Stomach (tissue), 9 donors: Measurements from ENCODE around the gene STIP1. TPM values are rescaled to one million over a fixed set of nuclear protein-coding genes. Genes with fewer than 3 reads are reported as not detected.
"Not testable (repeated sequence)": the region's sequence is repeated elsewhere in the genome, so short reads cannot be mapped to it uniquely, and the experiment has no call there.

ENCODE experiments used
- DNase-seq, 2 donors: peaks; one replicate each; pipeline versions ENCODE4 v3.0.0 to v3.0.0-alpha.2; 2013 to 2019
- H3K27ac ChIP-seq, 5 donors: fragments of 200-600 bp in 4 of 5; sonication (generic) in 4 of 5; one replicate each; pipeline ENCODE4 v1.5.1; 2013 to 2019; ENCODE audit warnings: mild to moderate bottlenecking in 1 of 5, moderate library complexity in 1 of 5
- H3K27me3 ChIP-seq, 3 donors: fragments of 200-600 bp; sonication (generic); one replicate each; pipeline ENCODE4 v1.5.1; 2017 to 2019; ENCODE audit warnings: mixed run types in 1 of 3
- H3K36me3 ChIP-seq, 4 donors: fragments of 200-600 bp; sonication (generic); 1 replicate in 3 of 4; 2 replicates in 1 of 4; pipeline ENCODE4 v1.5.1; 2016 to 2019
- H3K4me1 ChIP-seq, 4 donors: fragments of 200-600 bp; sonication (generic); one replicate each; pipeline ENCODE4 v1.5.1; 2016 to 2019
- H3K4me3 ChIP-seq, 4 donors: fragments of 200-600 bp; sonication (generic) in 3 of 4; one replicate each; pipeline ENCODE4 v1.5.1; 2016 to 2019; ENCODE audit warnings: mild to moderate bottlenecking in 1 of 4
- H3K9me3 ChIP-seq, 4 donors: fragments of 200-600 bp; sonication (generic); one replicate each; pipeline ENCODE4 v1.5.1; 2016 to 2019
- EP300 ChIP-seq: sonication (generic); formaldehyde crosslinking; IDR thresholded peaks from one replicate; pipeline ENCODE4 v1.6.1; 2017; ENCODE audit warnings: antibody characterized with exemption
- POLR2A ChIP-seq, 4 donors: fragments of 450-650 bp; IDR thresholded peaks; one replicate each; pipeline ENCODE4 v1.6.1; 2016; ENCODE audit warnings: antibody characterized with exemption in 4 of 4, control low read depth in 2 of 4, mild to moderate bottlenecking in 1 of 4, moderate library complexity in 1 of 4
- POLR2AphosphoS5 ChIP-seq, 3 donors: sonication (generic); formaldehyde crosslinking; IDR thresholded peaks; one replicate each; pipeline ENCODE4 v1.6.1; 2016; ENCODE audit warnings: antibody characterized with exemption in 3 of 3
- WGBS, 5 donors: extraction: QIAGEN DNeasy Blood & Tissue Kit in 3 of 5; methylation state at CpG; one replicate each; pipeline versions ENCODE4 v1.1.5 to v1.1.7; 2013 to 2018; 5-methylcytosine and 5-hydroxymethylcytosine counted together
- intact Hi-C: fragments of 100-400 bp; cut with DNase I; formaldehyde crosslinking; loops from one replicate; pipeline ENCODE4 v1.15.1; 2023; ENCODE audit warnings: low total_unique reads
- polyA plus RNA-seq, 3 donors: library from polyadenylated mRNA; stranded (reverse); fragments of 200-250 nt; gene quantifications; one replicate each; pipeline ENCODE4 v1.2.3, GENCODE V29; 2013
- total RNA-seq, 5 donors: library from RNA; depleted of rRNA; stranded (reverse); fragments of >200 nt; gene quantifications; one replicate each; pipeline versions ENCODE4 v1.1.0 to v1.2.3, GENCODE V29; 2014 to 2016
- TF ChIP-seq, protein P1 (sequence below), 7 experiments: fragments of 450-650 bp in 4 of 7; fragments of 200-600 bp in 3 of 7; sonication (generic) in 3 of 7; IDR thresholded peaks; one replicate each; pipeline ENCODE4 v1.5.1; 2016 to 2019; ENCODE audit warnings: antibody characterized with exemption in 7 of 7, control low read depth in 2 of 7, mild to moderate bottlenecking in 1 of 7
- donor health status: healthy with polysubstance abuse.
- donor health status: Bipolar disorder and iron deficiency.
- donor health status: healthy.

STIP1 gene
- total and polyA plus RNA-seq, 8 donors: 27.4 to 259 (median 54.7) TPM

DNA sequence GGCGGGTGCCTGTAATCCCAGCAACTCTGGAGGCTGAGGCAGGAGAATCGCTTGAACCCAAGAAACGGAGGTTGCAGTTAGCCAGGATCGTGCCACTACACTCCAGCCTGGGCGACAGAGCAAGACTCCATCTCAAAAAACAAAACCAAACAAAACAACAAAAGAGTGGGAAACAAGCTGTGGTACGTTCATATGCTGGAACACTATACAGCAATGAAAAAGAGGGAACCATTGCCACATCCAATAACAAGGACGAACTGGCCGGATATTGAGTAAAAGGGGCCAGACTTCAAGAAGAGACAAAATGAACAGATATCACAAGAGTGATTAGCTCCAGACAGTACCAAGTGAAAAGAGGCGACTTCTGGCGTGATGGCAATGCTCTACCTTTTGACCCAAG lies 24.9 kb upstream of the STIP1 start:
- Histone ChIP-seq H3K9me3 (no peaks in the 10 kb centered on the region), H3K36me3 (no peaks in the 10 kb centered on the region), H3K4me1 (peaks cover 12 to 16% (median 14%) of the 10 kb centered on the region in 4 donors), H3K27ac (no peak overlapping the region), H3K27me3 (no peaks in the 10 kb centered on the region), H3K4me3 (no peak overlapping the region)
- DNase-seq: no peak
- 91 to 98% (median 96%) methylated on average over 10 of the region's 10 CpGs for WGBS, 5 donors
- no peak for TF ChIP-seq EP300
- no peak for TF ChIP-seq POLR2AphosphoS5 (IDR thresholded peaks at IDR 0.05)
- TF ChIP-seq, protein P1, sequence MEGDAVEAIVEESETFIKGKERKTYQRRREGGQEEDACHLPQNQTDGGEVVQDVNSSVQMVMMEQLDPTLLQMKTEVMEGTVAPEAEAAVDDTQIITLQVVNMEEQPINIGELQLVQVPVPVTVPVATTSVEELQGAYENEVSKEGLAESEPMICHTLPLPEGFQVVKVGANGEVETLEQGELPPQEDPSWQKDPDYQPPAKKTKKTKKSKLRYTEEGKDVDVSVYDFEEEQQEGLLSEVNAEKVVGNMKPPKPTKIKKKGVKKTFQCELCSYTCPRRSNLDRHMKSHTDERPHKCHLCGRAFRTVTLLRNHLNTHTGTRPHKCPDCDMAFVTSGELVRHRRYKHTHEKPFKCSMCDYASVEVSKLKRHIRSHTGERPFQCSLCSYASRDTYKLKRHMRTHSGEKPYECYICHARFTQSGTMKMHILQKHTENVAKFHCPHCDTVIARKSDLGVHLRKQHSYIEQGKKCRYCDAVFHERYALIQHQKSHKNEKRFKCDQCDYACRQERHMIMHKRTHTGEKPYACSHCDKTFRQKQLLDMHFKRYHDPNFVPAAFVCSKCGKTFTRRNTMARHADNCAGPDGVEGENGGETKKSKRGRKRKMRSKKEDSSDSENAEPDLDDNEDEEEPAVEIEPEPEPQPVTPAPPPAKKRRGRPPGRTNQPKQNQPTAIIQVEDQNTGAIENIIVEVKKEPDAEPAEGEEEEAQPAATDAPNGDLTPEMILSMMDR (IDR thresholded peaks at IDR 0.05): no peak
- no peak for TF ChIP-seq POLR2A (IDR thresholded peaks at IDR 0.05)
- intact Hi-C loops: no loop called here

DNA sequence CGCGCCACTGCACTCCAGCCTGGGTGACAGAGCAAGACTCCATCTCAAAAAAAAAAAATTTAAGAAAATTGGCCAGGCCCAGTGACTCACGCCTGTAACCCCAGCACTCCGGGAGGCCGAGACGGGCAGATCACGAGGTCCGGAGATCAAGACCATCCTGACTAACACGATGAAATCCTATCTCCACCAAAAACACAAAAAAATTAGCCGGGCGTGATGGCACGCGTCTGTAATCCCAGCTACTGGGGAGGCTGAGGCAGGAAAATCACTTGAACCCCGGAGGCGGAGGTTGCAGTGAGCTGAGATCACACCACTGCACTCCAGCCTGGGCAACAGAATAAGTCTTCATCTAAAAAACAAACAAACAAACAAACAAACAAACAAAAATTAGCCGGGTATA lies 23.2 kb upstream of the STIP1 start:
- intact Hi-C loops, DNase-seq, H3K27ac ChIP-seq, H3K36me3 ChIP-seq, H3K9me3 ChIP-seq, H3K27me3 ChIP-seq, H3K4me3 ChIP-seq: not testable (repeated sequence)
- WGBS, 5 donors: 92 to 94% (median 93%) methylated on average over 16 of the region's 16 CpGs
- peaks cover 12 to 26% (median 25%) of the 10 kb centered on the region in 4 donors for H3K4me1 ChIP-seq

DNA sequence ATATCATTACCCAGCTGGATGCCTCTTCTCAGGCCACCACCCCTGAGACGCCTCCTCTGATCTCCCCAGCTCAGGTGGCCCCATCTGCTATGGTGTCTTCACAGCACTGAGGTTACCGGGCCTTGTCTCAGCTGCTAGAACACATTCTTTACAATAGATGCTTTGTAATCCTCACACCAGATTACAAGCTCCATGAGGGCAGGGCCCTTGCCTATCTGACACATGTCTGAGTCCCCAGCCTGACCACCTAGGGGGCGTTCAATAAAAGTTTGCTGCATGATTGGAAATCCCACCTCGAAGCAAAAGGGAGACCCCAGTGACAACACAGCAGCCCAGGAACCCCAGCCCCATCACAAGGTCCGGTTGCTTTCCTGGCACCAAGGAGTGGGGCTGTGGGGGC lies 22.0 kb upstream of the STIP1 start:
- Histone ChIP-seq H3K27ac (peak overlapping the region in 2 of 5 donors; percentile 85 to 90), H3K36me3 (no peaks in the 10 kb centered on the region), H3K9me3 (no peaks in the 10 kb centered on the region), H3K27me3 (no peaks in the 10 kb centered on the region), H3K4me3 (no peak overlapping the region), H3K4me1 (peaks cover 12 to 26% (median 25%) of the 10 kb centered on the region in 4 donors)
- intact Hi-C loops: no loop called here
- TF ChIP-seq POLR2AphosphoS5 (IDR thresholded peaks at IDR 0.05) (no peak), EP300 (no peak)
- 94 to 98% (median 94%) methylated on average over 5 of the region's 5 CpGs for WGBS, 5 donors
- no peak for DNase-seq

DNA sequence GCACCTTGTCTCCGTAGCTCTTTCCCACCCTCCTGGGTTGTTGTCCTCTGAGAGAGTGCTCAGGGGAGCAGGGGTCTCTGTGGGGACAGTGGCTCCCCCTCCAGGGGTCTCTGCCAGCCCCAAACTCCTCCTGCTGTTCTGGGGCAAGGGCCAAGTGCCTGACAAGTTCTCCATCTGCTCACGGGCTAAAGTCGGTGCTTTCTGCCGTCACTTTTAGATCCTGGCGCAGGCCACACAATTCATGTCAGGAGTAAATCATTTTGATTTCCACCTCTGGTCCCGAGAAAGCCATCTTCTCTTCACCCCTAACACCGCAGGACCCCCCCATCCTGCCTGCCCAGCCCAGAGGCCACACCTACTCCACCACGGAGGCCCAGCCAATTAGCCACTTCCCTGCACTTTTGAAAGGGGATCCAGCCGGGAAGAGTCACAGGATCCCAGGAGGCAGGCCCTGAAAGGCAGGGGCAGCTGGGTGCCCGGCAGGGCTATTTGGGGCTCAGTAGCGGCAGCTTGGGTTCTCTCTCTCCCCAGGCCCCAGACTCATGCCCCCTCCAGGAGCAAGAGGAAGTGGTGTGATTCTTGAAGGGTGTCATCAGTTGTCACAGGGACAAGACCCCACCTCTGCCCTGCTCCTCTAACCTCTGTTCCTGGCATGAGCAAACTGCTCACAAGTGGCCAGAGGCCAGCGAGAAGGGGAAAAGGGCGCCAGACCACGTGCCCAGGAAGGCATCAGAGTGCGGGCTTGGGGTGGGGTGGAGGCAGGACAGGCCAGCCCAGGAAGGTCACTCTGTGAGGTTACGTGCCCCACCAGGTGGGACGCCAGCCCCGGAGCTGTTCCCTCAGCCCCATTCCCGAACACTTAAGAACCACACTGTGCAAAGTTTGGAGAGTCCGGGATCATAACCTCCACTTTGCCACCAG lies 21.3 kb upstream of the STIP1 start:
- Histone ChIP-seq H3K4me1 (peaks cover 12 to 26% (median 25%) of the 10 kb centered on the region in 4 donors), H3K27ac (peak overlapping the region; percentile 3 to 90 (median 85)), H3K27me3 (no peaks in the 10 kb centered on the region), H3K36me3 (no peaks in the 10 kb centered on the region), H3K4me3 (peak overlapping the region; percentile 68 to 83 (median 82)), H3K9me3 (no peaks in the 10 kb centered on the region)
- peak in 1 of 2 donors; percentile 35 for DNase-seq
- intact Hi-C loops: no loop called here
- WGBS, 5 donors: 39 to 67% (median 47%) methylated on average over 14 to 20 of the region's 20 CpGs
- no peak for TF ChIP-seq POLR2AphosphoS5 (IDR thresholded peaks at IDR 0.05)

DNA sequence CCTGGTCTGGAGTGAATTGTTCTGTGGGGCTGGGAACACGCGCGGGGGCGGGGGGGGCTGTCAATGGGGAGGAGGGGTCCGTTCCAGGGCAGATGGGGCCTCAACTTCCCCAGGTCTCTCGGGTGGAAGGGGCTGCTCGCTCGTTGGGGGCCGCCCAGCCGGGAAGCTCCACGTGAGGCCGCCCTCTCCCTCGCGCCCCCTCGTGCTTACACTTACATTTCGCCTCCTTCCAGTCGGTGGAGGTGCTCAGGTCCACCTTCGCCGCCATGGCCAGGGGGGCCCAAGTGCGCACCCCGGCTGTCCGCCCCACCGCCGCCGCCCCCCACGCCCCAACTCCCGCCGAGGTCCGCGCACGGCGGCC lies 20.5 kb upstream of the STIP1 start:
- peak overlapping the region; percentile 68 to 83 (median 82) for H3K4me3 ChIP-seq
- TF ChIP-seq POLR2AphosphoS5 (IDR thresholded peaks at IDR 0.05): no peak
- no peak for TF ChIP-seq EP300
- no peak for TF ChIP-seq POLR2A (IDR thresholded peaks at IDR 0.05)
- TF ChIP-seq, protein P1 (IDR thresholded peaks at IDR 0.05): no peak
- intact Hi-C loops: no loop called here
- 0 to 3% (median 1%) methylated on average over 23 to 32 of the region's 32 CpGs; no CpG with 5 or more reads in 1 of the 5 donors for WGBS, 5 donors
- H3K4me1 ChIP-seq: peaks cover 12 to 26% (median 25%) of the 10 kb centered on the region in 4 donors
- H3K27ac ChIP-seq: peak overlapping the region; percentile 84 to 93 (median 85)
- no peaks in the 10 kb centered on the region for H3K9me3 ChIP-seq
- H3K36me3 ChIP-seq: no peaks in the 10 kb centered on the region
- peak in 1 of 2 donors; percentile 65 for DNase-seq
- no peaks in the 10 kb centered on the region for H3K27me3 ChIP-seq
